Measurements from ENCODE around the gene PRKG1.

GRCh38 chr10:51382181-51382580, 307.9 kb downstream of the PRKG1 start:
- TF ChIP-seq NFIC (IDR thresholded peaks at IDR 0.05): no peak
- TF ChIP-seq FOXM1 (IDR thresholded peaks at IDR 0.05; ENCODE audit: borderline replicate concordance, low read depth): no peak
- TF ChIP-seq USF1 (IDR thresholded peaks at IDR 0.05): no peak
- TF ChIP-seq, protein P1, sequence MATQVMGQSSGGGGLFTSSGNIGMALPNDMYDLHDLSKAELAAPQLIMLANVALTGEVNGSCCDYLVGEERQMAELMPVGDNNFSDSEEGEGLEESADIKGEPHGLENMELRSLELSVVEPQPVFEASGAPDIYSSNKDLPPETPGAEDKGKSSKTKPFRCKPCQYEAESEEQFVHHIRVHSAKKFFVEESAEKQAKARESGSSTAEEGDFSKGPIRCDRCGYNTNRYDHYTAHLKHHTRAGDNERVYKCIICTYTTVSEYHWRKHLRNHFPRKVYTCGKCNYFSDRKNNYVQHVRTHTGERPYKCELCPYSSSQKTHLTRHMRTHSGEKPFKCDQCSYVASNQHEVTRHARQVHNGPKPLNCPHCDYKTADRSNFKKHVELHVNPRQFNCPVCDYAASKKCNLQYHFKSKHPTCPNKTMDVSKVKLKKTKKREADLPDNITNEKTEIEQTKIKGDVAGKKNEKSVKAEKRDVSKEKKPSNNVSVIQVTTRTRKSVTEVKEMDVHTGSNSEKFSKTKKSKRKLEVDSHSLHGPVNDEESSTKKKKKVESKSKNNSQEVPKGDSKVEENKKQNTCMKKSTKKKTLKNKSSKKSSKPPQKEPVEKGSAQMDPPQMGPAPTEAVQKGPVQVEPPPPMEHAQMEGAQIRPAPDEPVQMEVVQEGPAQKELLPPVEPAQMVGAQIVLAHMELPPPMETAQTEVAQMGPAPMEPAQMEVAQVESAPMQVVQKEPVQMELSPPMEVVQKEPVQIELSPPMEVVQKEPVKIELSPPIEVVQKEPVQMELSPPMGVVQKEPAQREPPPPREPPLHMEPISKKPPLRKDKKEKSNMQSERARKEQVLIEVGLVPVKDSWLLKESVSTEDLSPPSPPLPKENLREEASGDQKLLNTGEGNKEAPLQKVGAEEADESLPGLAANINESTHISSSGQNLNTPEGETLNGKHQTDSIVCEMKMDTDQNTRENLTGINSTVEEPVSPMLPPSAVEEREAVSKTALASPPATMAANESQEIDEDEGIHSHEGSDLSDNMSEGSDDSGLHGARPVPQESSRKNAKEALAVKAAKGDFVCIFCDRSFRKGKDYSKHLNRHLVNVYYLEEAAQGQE (IDR thresholded peaks at IDR 0.05; ENCODE audit: low read depth): no peak
- no peak for TF ChIP-seq EP300 (IDR thresholded peaks at IDR 0.05; ENCODE audit: borderline replicate concordance)
- no peak for TF ChIP-seq YY1 (IDR thresholded peaks at IDR 0.05; ENCODE audit: low read depth)
- no peak for TF ChIP-seq TAF1 (IDR thresholded peaks at IDR 0.05; ENCODE audit: low read depth)
- TF ChIP-seq, protein P2, sequence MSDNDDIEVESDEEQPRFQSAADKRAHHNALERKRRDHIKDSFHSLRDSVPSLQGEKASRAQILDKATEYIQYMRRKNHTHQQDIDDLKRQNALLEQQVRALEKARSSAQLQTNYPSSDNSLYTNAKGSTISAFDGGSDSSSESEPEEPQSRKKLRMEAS (IDR thresholded peaks at IDR 0.05): no peak
- TF ChIP-seq TCF12 (IDR thresholded peaks at IDR 0.05; ENCODE audit: low read depth): no peak
- no peak for TF ChIP-seq CEBPB (IDR thresholded peaks at IDR 0.05)

Data from Ishikawa (cell line).